Measurements from ENCODE around the gene CACNA1S.

CACNA1S gene

DNA sequence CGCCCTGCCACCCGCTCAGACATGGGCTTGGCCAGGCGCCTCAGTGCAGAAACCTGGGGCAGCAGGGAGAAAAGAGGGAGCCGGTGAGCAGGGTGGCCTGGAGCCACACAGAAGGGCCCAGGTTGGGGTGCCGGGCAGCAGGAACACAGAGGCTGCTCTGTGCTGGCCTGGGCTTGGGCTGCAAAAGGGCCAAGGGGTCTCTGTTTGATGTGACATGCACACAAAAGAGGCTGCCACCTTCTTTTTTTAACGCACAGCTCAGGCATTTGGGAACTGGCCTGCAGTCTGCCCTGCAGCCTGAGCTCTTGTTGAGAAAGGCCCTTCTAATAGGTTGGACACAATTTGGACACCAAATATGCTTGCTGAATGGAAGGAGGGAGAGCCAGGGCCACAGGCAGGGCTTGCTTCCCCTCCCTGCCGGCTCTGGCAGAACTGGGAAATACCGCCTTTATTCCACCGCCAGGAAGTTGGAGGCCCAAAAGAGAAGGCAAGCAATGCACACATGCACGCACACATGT lies 121.1 kb downstream of the CACNA1S start:
- no peaks in the 10 kb centered on the region for H3K9me3 ChIP-seq (replicated peaks; ENCODE audit: insufficient read depth, low read length)
- no peak for DNase-seq
- no peaks in the 10 kb centered on the region for H4K20me1 ChIP-seq (ENCODE audit: insufficient read depth, low read length)
- H3K9ac ChIP-seq (ENCODE audit: low read length): no peak overlapping the region
- no peak overlapping the region for H2AFZ ChIP-seq (ENCODE audit: low read length)
- TF ChIP-seq, protein P1, sequence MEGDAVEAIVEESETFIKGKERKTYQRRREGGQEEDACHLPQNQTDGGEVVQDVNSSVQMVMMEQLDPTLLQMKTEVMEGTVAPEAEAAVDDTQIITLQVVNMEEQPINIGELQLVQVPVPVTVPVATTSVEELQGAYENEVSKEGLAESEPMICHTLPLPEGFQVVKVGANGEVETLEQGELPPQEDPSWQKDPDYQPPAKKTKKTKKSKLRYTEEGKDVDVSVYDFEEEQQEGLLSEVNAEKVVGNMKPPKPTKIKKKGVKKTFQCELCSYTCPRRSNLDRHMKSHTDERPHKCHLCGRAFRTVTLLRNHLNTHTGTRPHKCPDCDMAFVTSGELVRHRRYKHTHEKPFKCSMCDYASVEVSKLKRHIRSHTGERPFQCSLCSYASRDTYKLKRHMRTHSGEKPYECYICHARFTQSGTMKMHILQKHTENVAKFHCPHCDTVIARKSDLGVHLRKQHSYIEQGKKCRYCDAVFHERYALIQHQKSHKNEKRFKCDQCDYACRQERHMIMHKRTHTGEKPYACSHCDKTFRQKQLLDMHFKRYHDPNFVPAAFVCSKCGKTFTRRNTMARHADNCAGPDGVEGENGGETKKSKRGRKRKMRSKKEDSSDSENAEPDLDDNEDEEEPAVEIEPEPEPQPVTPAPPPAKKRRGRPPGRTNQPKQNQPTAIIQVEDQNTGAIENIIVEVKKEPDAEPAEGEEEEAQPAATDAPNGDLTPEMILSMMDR (IDR thresholded peaks at IDR 0.05; ENCODE audit: low read length): no peak
- TF ChIP-seq EZH2phosphoT487 (IDR thresholded peaks at IDR 0.05; ENCODE audit: low read length) (no peak), EZH2 (optimal IDR thresholded peaks at IDR 0.05; ENCODE audit: low read depth, low read length) (no peak)
- H3K4me2 ChIP-seq (ENCODE audit: low read depth, low read length): no peak overlapping the region
- H3K9me2 ChIP-seq (replicated peaks; ENCODE audit: insufficient read depth, low read length): no peaks in the 10 kb centered on the region
- H3K27me3 ChIP-seq (replicated peaks; ENCODE audit: insufficient read depth, low read length): no peaks in the 10 kb centered on the region
- no peaks in the 10 kb centered on the region for H3F3A ChIP-seq (ENCODE audit: insufficient read depth, low read length)
- H3K36me3 ChIP-seq (replicated peaks; ENCODE audit: insufficient read depth, low read length): peaks cover 18% of the 10 kb centered on the region; the same call in 1 of the 2 replicates
- H3K4me1 ChIP-seq (ENCODE audit: low read length): no peaks in the 10 kb centered on the region
- no peak overlapping the region for H3K4me3 ChIP-seq (ENCODE audit: low read length)
- no peak overlapping the region for H3K27ac ChIP-seq (ENCODE audit: low read length)
- no peaks in the 10 kb centered on the region for H3K79me2 ChIP-seq (ENCODE audit: low read length)

DNA sequence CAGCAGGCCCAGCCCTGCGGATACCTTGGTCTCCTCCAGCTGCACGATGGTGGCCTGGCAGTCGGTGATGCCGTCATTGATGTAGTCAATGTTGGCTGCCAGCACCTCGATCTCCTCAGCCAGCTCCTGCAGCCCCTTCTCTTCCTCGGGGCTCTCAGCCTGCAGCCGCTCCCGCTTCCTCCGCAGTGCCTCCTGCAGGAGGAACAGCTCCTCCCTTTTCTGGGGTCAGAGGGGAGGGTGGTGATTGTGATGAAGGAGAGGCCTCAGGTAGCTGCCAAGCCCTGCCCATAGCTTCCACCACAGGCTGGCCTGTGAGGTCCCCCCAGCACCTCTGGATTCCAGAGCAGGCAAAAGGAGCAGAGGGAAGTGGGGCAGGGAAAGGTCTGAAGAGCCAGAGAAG lies 122.1 kb downstream of the CACNA1S start:
- Histone ChIP-seq H3K27me3 (replicated peaks; ENCODE audit: insufficient read depth, low read length) (no peaks in the 10 kb centered on the region), H3K9me3 (replicated peaks; ENCODE audit: insufficient read depth, low read length) (no peaks in the 10 kb centered on the region)

More for the DNA sequence above, 122.1 kb downstream of the CACNA1S start:
- TF ChIP-seq EZH2 (optimal IDR thresholded peaks at IDR 0.05; ENCODE audit: low read depth, low read length): no peak
- TF ChIP-seq, protein P1 (IDR thresholded peaks at IDR 0.05; ENCODE audit: low read length): no peak
- no peak for TF ChIP-seq EZH2phosphoT487 (IDR thresholded peaks at IDR 0.05; ENCODE audit: low read length)
- Histone ChIP-seq H2AFZ (ENCODE audit: low read length) (no peak overlapping the region), H3K79me2 (ENCODE audit: low read length) (no peaks in the 10 kb centered on the region), H3K36me3 (replicated peaks; ENCODE audit: insufficient read depth, low read length) (peaks cover 18% of the 10 kb centered on the region; the same call in 1 of the 2 replicates), H3K9me2 (replicated peaks; ENCODE audit: insufficient read depth, low read length) (no peaks in the 10 kb centered on the region), H3K27ac (ENCODE audit: low read length) (no peak overlapping the region), H3K9ac (ENCODE audit: low read length) (no peak overlapping the region), H3K4me3 (ENCODE audit: low read length) (no peak overlapping the region), H3K4me2 (ENCODE audit: low read depth, low read length) (no peak overlapping the region), H3K4me1 (ENCODE audit: low read length) (no peaks in the 10 kb centered on the region), H3F3A (ENCODE audit: insufficient read depth, low read length) (no peaks in the 10 kb centered on the region), H4K20me1 (ENCODE audit: insufficient read depth, low read length) (no peaks in the 10 kb centered on the region)
- DNase-seq: no peak

Data from MM.1S (cell line).